IMR-90 (cell line): ENCODE results near the gene DNAJB2. TPM values are rescaled to one million over a fixed set of nuclear protein-coding genes. Genes with fewer than 3 reads are reported as not detected.

Experiments
- ATAC-seq: fragments of 200-7000 bp; cut with Tn5 transposase; 2 replicates; pipeline ENCODE4 v1.9.1; 2020; ENCODE audit warnings: low read depth, mild to moderate bottlenecking, moderate library complexity
- BruUV-seq: library from RNA; stranded (reverse); fragments of 400-500 nt; replicated peaks from 2 replicates; lab custom pipeline; 2021; lab: Mats Ljungman, UMichigan
- CTCF ChIA-PET: fragments of 300-600 bp; formaldehyde crosslinking; extraction: SDS; loops from one replicate; lab custom pipeline; 2021; ENCODE audit warnings: antibody characterized with exemption; lab: Yijun Ruan, JAX
- POLR2A ChIA-PET: fragments of 300-600 bp; sonication (Branson Sonifier 250); formaldehyde crosslinking; loops from one replicate; lab custom pipeline; 2022; ENCODE audit warnings: antibody characterized with exemption; ENCODE audit not compliant: unreplicated experiment; lab: Charles Lee
- DNase-seq: peaks from one replicate; pipeline ENCODE4 v3.0.0; 2013
- H2AFZ ChIP-seq: replicated peaks from 2 replicates; pipeline ENCODE3; 2013; ENCODE audit warnings: low read length, mild to moderate bottlenecking; ENCODE audit not compliant: poor library complexity
- H2AK5ac ChIP-seq: 2 replicates; pipeline ENCODE4 v1.6.1; 2013; ENCODE audit warnings: low read depth, low read length, inconsistent platforms
- H2AK9ac ChIP-seq: replicated peaks from 2 replicates; pipeline ENCODE3; 2013; ENCODE audit warnings: mild to moderate bottlenecking, low read depth, low read length, moderate library complexity; ENCODE audit not compliant: poor library complexity
- H2BK120ac ChIP-seq: 2 replicates; pipeline ENCODE4 v1.6.1; 2013; ENCODE audit warnings: low read depth, low read length, inconsistent platforms
- H2BK15ac ChIP-seq: 3 replicates; pipeline ENCODE4 v1.6.1; 2013; ENCODE audit warnings: low read depth, low read length, inconsistent platforms
- H2BK20ac ChIP-seq: 2 replicates; pipeline ENCODE4 v1.6.1; 2013; ENCODE audit warnings: low read depth, mild to moderate bottlenecking, inconsistent platforms, low read length, moderate library complexity
- H2BK5ac ChIP-seq: 2 replicates; pipeline ENCODE4 v1.6.1; 2013; ENCODE audit warnings: mild to moderate bottlenecking, low read depth, low read length, inconsistent platforms; ENCODE audit not compliant: poor library complexity, severe bottlenecking
- H3K14ac ChIP-seq: replicated peaks from 2 replicates; pipeline ENCODE4 v1.6.1; 2013; ENCODE audit warnings: low read depth, low read length, inconsistent platforms
- H3K18ac ChIP-seq: 2 replicates; pipeline ENCODE4 v1.6.1; 2013; ENCODE audit warnings: low read depth, low read length, control low read depth
- H3K23ac ChIP-seq: 2 replicates; pipeline ENCODE4 v1.6.1; 2013; ENCODE audit warnings: low read depth, low read length, inconsistent platforms
- H3K27ac ChIP-seq: 2 replicates; pipeline ENCODE4 v1.5.1; 2013; ENCODE audit warnings: mild to moderate bottlenecking, control low read depth, low read length; ENCODE audit not compliant: insufficient read depth
- H3K27me3 ChIP-seq: 2 replicates; pipeline ENCODE4 v1.6.1; 2013; ENCODE audit warnings: low read length; ENCODE audit not compliant: control insufficient read depth, insufficient read depth
- H3K36me3 ChIP-seq: 2 replicates; pipeline ENCODE4 v1.6.1; 2013; ENCODE audit warnings: low read length, mixed read lengths; ENCODE audit not compliant: control insufficient read depth, insufficient read depth
- H3K4ac ChIP-seq: 2 replicates; pipeline ENCODE4 v1.6.1; 2013; ENCODE audit warnings: low read depth, low read length, inconsistent platforms
- H3K4me1 ChIP-seq: 2 replicates; pipeline ENCODE4 v1.6.1; 2013; ENCODE audit warnings: low read length, mixed read lengths; ENCODE audit not compliant: control insufficient read depth, insufficient read depth
- H3K4me2 ChIP-seq: 2 replicates; pipeline ENCODE4 v1.6.1; 2013; ENCODE audit warnings: low read depth, mild to moderate bottlenecking, control low read depth, low read length, moderate library complexity
- H3K4me3 ChIP-seq: 2 replicates; pipeline ENCODE4 v1.5.1; 2013; ENCODE audit warnings: low read depth, mild to moderate bottlenecking, control low read depth, low read length, moderate library complexity; ENCODE audit not compliant: insufficient read depth
- H3K56ac ChIP-seq: 2 replicates; pipeline ENCODE4 v1.6.1; 2013; ENCODE audit warnings: low read length, inconsistent platforms; ENCODE audit not compliant: insufficient read depth; ENCODE audit errors: extremely low read depth
- H3K79me1 ChIP-seq, 2 experiments: 2 replicates each; pipeline ENCODE4 v1.6.1; 2013; ENCODE audit warnings: low read length in 2 of 2, inconsistent platforms in 1 of 2, low read depth in 1 of 2
- H3K9ac ChIP-seq: 2 replicates; pipeline ENCODE4 v1.6.1; 2013; ENCODE audit warnings: low read depth, low read length, control low read depth
- H3K9me1 ChIP-seq: 2 replicates; pipeline ENCODE4 v1.6.1; 2013; ENCODE audit warnings: low read length, inconsistent platforms; ENCODE audit not compliant: insufficient read depth
- H3K9me3 ChIP-seq: 2 replicates; pipeline ENCODE4 v1.6.1; 2013; ENCODE audit warnings: low read length; ENCODE audit not compliant: control insufficient read depth, insufficient read depth
- H4K20me1 ChIP-seq: 2 replicates; pipeline ENCODE4 v1.6.1; 2013; ENCODE audit warnings: low read length, inconsistent platforms; ENCODE audit not compliant: insufficient read depth
- H4K5ac ChIP-seq: 2 replicates; pipeline ENCODE4 v1.6.1; 2013; ENCODE audit warnings: mild to moderate bottlenecking, low read depth, low read length, control low read depth
- H4K8ac ChIP-seq, 2 experiments: 2 replicates each; pipeline ENCODE4 v1.6.1; 2013; ENCODE audit warnings: low read depth in 2 of 2, low read length in 2 of 2, control low read depth in 1 of 2, inconsistent platforms in 1 of 2
- H4K91ac ChIP-seq: 2 replicates; pipeline ENCODE4 v1.6.1; 2013; ENCODE audit warnings: low read depth, low read length, inconsistent platforms; ENCODE audit not compliant: insufficient read depth
- BHLHE40 ChIP-seq: fragments of 150-350 bp; IDR thresholded peaks from 2 replicates; pipeline ENCODE4 v1.6.1; 2016; ENCODE audit warnings: mild to moderate bottlenecking, low read depth, low read length
- CEBPB ChIP-seq: IDR thresholded peaks from 2 replicates; pipeline ENCODE4 v1.6.1; 2012; ENCODE audit warnings: low read depth, low read length, improper control_type of control experiment
- CHD1 ChIP-seq: IDR thresholded peaks from 2 replicates; pipeline ENCODE4 v1.6.1; 2012; ENCODE audit warnings: low read depth, low read length, improper control_type of control experiment
- CTCF ChIP-seq: conservative IDR thresholded peaks from 2 replicates; pipeline ENCODE4 v1.5.1; 2012; ENCODE audit warnings: mild to moderate bottlenecking, low read depth, low read length, improper control_type of control experiment
- ELK1 ChIP-seq: fragments of 150-350 bp; IDR thresholded peaks from 2 replicates; pipeline ENCODE4 v1.6.1; 2016; ENCODE audit warnings: low read depth, mild to moderate bottlenecking, low read length, moderate library complexity, borderline replicate concordance
- FOS ChIP-seq: fragments of 150-350 bp; IDR thresholded peaks from 2 replicates; pipeline ENCODE4 v1.6.1; 2016; ENCODE audit warnings: low read depth, low read length
- MAZ ChIP-seq: IDR thresholded peaks from 2 replicates; pipeline ENCODE4 v1.6.1; 2012; ENCODE audit warnings: low read depth, mild to moderate bottlenecking, low read length, improper control_type of control experiment, moderate library complexity, borderline replicate concordance
- MXI1 ChIP-seq: IDR thresholded peaks from 2 replicates; pipeline ENCODE4 v1.6.1; 2012; ENCODE audit warnings: low read depth, mild to moderate bottlenecking, low read length, moderate library complexity, borderline replicate concordance
- NFE2L2 ChIP-seq: fragments of 150-350 bp; IDR thresholded peaks from 2 replicates; pipeline ENCODE4 v1.6.1; 2016; ENCODE audit warnings: low read depth, mild to moderate bottlenecking, low read length
- RAD21 ChIP-seq: IDR thresholded peaks from 2 replicates; pipeline ENCODE4 v1.6.1; 2012; ENCODE audit warnings: low read length, improper control_type of control experiment
- SMC3 ChIP-seq: fragments of 150-350 bp; IDR thresholded peaks from 2 replicates; pipeline ENCODE4 v1.6.1; 2016; ENCODE audit warnings: low read depth, mild to moderate bottlenecking, antibody characterized with exemption, low read length, moderate library complexity
- USF2 ChIP-seq: fragments of 150-350 bp; IDR thresholded peaks from 2 replicates; pipeline ENCODE4 v1.6.1; 2017; ENCODE audit warnings: mild to moderate bottlenecking, antibody characterized with exemption, low read length, low read depth
- WGBS, 2 experiments: methylation state at CpG; one replicate each; pipeline versions ENCODE4 v1.1.5 to v1.1.7; 2013; ENCODE audit warnings: missing lambda C conversion rate in 2 of 2; ENCODE audit not compliant: insufficient read length in 1 of 2; ENCODE audit errors: extremely low coverage in 2 of 2; 5-methylcytosine and 5-hydroxymethylcytosine counted together
- dilution Hi-C: fragments of 300-500 bp; cut with HindIII; formaldehyde crosslinking; loops from one replicate; pipeline ENCODE4 v1.14.3; 2018; ENCODE audit warnings: low sequenced_read_pairs; ENCODE audit not compliant: unreplicated experiment
- in situ Hi-C: fragments of 300-500 bp; cut with MboI; formaldehyde crosslinking; loops from 3 replicates; pipeline ENCODE4 v1.14.3; 2019; ENCODE audit warnings: low sequenced_read_pairs, inconsistent platforms, mixed read lengths
- intact Hi-C: fragments of 100-400 bp; cut with micrococcal nuclease; formaldehyde crosslinking; loops from 2 replicates; pipeline ENCODE4 v1.10.0; 2022
- polyA plus RNA-seq, 3 experiments: library from polyadenylated mRNA; depleted of rRNA; stranded (reverse); fragments of >200 nt; gene quantifications; 2 replicates each; pipeline ENCODE4 v1.2.3, GENCODE V29; 2012; ENCODE audit warnings: low replicate concordance in 1 of 3
- total RNA-seq: library from RNA; depleted of rRNA; stranded (reverse); fragments of >200 nt; gene quantifications from 2 replicates; pipeline ENCODE4 v1.2.3, GENCODE V29; 2012

Gene DNAJB2
- total and polyA plus RNA-seq, 2 of the 4 experiments (the other 2 are of a cell fraction), result 30.6 to 45.8 TPM

- Histone ChIP-seq H3K4ac (peak within 1 kb of the TSS; percentile 35), H4K20me1 (0 out of 2 replicates have a peak, but pooled peaks cover 8% of the 10 kb centered on the region), H2AFZ (peak within 1 kb of the TSS; percentile 93), H2AK9ac (peak within 1 kb of the TSS; percentile 81), H2BK120ac (peak within 1 kb of the TSS; percentile 19; the same call in 1 of the 2 replicates), H3K56ac (no peak within 1 kb of the TSS), H4K8ac (peak within 1 kb of the TSS in 1 of 2 experiments; percentile 40; a peak in 1 of 4 replicates), H3K79me1 (peaks cover under 1 to 9% of the 10 kb centered on the region in 2 experiments; a peak in 2 of 4 replicates), H2BK5ac (no peak within 1 kb of the TSS), H3K36me3 (peaks cover 8% of the 10 kb centered on the region; the same call in 1 of the 2 replicates), H2BK20ac (no peak within 1 kb of the TSS), H3K14ac (no peak within 1 kb of the TSS), H4K91ac (no peak within 1 kb of the TSS; the same call in 1 of the 2 replicates), H2BK15ac (no peak within 1 kb of the TSS), H3K27me3 (peaks cover 13% of the 10 kb centered on the region), H3K4me3 (peak within 1 kb of the TSS; percentile 57), H2AK5ac (peak within 1 kb of the TSS; percentile 74; the same call in 1 of the 2 replicates), H3K9me1 (peaks cover 25% of the 10 kb centered on the region), H3K23ac (peak within 1 kb of the TSS; percentile 76; the same call in 1 of the 2 replicates), H3K18ac (no peak within 1 kb of the TSS), H4K5ac (no peak within 1 kb of the TSS; the same call in none of the 2 replicates), H3K9me3 (no peaks in the 10 kb centered on the region), H3K4me1 (peaks cover 40% of the 10 kb centered on the region), H3K27ac (no peak within 1 kb of the TSS; the same call in 1 of the 2 replicates), H3K4me2 (peak within 1 kb of the TSS; percentile 96), H3K9ac (peak within 1 kb of the TSS; percentile 3; the same call in 1 of the 2 replicates)
- 13% methylated on average over 9 of the region's 49 CpGs; no CpG with 5 or more reads in 1 of the 2 experiments for WGBS, 2 experiments
- DNase-seq, result peak; percentile 50
- no TSS peak for BruUV-seq
- dilution Hi-C loops (no loop called here), intact Hi-C loops (no loop called here), in situ Hi-C loops (no loop called here)
- ChIA-PET CTCF (interaction anchor here (0.6 kb wide), 2 partner anchors 10 to 37 kb away, joined by 3 read pairs; no protein-coding TSS in a partner anchor), POLR2A (no interaction called here)
- peak; percentile 4 for ATAC-seq
- no peak for TF ChIP-seq CEBPB
- peak; percentile 68 for TF ChIP-seq NFE2L2
- TF ChIP-seq ELK1, result no peak
- TF ChIP-seq CHD1, result no peak
- TF ChIP-seq BHLHE40, result peak; percentile 80
- no peak for TF ChIP-seq RAD21
- no peak for TF ChIP-seq SMC3
- 0 out of 2 replicates have a peak, but pooled peaks have one; percentile 13 for TF ChIP-seq MAZ
- TF ChIP-seq MXI1, result 0 out of 2 replicates have a peak, but pooled peaks have one; percentile 65
- peak; percentile 15 for TF ChIP-seq USF2
- TF ChIP-seq CTCF, result no peak
- 0 out of 2 replicates have a peak, but pooled peaks have one; percentile 9 for TF ChIP-seq FOS
Observed at GRCh38 chr2:219252900-219253752, 26.0 kb upstream of the DNAJB2 start, which contains the start of gene TUBA4B. TUBA4B (plus strand) TSS chr2:219253243; CDS start chr2:219253408, 165 bp downstream.
